SIG-M5 treated with dmso at 0.1 percent for 504 hours (cell line): Measurements from ENCODE around the gene PLXNA2.

Experiments used
- DNase-seq: peaks from one replicate; lab custom pipeline; 2025; ENCODE audit not compliant: unreplicated experiment; lab: John Stamatoyannopoulos, UW

Gene PLXNA2

DNA sequence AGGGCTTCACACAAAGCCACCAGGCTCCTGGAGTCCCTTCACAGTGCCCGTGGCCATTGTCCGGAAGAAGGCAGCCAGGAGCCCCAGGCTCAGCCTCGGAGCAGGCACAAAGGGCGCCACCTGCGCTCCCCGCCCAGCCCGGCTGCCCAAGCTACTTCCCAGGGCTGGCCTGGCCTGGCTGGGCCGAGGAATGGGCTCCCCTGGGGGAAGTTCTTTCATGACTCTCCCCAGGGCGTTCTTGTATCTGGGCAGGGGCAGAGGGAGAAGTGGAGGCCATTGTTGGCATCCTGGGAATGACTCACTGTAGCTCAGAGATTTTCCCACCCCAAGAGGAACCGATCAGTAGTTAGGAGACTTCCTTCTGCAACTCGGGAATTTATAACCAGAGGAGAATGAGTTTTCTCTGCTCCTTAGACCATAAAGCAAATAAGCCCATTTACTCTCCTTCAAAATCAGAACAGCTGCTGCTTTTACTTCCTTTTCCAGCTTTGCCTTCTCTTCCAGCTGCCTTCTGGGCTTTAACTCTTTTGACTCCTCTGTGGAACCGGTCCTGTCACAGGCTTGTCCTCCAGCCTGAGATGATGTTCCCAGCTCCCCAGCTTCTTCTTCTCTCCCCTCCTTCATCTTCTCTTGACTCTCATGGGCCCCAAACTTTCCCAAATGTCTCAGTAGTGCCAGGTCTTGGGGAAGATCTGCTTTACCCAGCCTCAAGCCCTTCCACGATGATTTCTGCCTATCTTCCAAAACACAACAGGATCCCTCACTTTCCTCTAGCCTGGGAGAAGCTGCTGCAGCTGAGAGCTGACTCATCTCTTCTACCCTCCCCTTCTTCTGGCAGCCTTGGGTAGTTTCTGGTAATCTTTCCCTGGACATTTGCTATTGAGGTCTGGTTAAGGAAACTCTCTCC, 214.6 kb downstream of the PLXNA2 start:
- DNase-seq: no peak

DNA sequence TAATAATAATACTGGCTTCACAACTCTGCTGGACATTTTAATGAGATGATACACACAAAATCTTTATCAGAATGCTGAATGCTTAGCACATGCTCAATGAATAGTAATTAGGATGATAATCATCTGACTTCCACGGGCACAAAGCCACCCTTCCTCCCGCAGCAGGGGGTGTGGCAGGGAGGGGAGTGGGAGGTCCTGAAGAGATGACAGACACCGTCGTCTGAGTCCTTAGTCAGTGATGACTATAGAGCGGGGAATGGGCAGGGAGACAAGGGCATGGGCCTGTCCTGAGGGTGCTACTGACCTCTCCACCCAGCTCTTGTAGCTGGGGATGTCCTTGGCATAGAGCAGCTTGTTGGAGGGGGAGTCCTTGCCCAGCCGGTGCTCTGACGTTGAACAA, 215.7 kb downstream of the PLXNA2 start:
- DNase-seq: no peak

GRCh38 chr1:208027861-208028260, 216.3 kb downstream of the PLXNA2 start:
- no peak for DNase-seq

DNA sequence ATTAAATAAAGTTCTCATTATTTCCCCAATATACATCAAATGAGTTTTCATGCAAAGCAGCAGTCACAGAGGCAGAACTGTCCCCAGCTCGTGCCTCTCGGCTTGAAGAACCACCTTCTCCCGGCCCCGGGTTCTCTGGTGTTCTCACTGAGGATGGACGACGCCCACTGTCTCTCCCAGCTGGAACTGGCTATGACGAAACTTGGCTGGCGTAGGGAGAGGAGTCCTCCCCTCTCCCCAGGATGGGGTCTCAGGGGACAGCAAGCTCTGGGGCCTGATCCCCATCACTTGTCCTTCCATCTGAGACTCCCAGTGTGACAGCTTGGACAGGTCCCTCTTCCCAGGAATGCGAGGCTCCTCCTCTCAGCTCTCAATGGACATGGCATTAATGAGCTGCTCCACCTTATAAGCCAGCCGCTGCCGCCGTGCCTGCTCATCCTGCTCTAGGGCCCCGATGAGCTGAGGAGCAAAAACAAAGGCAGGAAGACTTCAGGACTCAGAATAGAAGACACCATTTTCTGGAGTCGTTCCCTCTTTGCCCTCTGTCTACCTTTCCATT, 217.2 kb downstream of the PLXNA2 start:
- no peak for DNase-seq

DNA sequence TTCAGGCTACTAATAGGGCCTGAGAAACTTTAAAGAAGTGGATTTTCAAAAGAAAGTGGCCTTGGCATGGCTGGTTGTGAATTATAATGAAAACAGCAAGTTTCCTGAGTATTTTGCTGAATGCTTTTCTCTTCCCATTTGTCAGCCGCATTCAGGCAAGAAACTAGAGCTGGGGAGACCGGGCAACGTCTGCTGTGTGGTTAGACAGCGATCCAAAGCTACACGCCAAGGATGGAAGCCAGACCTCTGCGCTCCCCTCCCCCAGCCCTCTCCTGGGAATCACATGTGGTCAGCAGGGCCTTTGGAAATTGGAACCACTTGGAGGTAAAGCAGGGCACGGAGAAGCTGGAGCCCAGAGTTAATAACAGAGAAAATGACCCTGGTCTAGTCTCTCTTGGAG, 219.2 kb downstream of the PLXNA2 start:
- no peak for DNase-seq

GRCh38 chr1:208024406-208024805, 219.8 kb downstream of the PLXNA2 start:
- DNase-seq: no peak

- DNase-seq: no peak
These were observed 224.9 kb downstream of the PLXNA2 start for GRCh38 chr1:208019257-208019656.

GRCh38 chr1:208015255-208015654, 228.9 kb downstream of the PLXNA2 start:
- no peak for DNase-seq

- DNase-seq: no peak
These were observed 231.0 kb downstream of the PLXNA2 start for GRCh38 chr1:208013210-208013609.

DNA sequence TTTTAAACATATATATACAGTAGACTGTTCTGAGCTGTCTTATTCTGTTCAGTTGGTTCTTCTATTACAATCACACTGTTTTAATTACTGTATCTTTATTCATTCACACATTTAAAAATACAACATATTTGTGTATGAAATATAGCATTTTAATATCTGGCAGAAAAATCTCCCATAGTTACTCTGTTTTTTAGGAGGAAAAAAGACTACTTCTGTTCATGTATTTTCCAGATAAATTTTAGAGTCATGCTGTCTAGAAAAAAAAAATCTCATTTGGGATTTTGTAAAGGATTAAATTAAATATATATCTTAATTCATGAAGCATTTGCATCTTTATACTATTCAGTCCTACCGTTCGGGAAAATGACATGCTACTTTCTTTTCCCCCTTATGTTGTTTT, 231.5 kb downstream of the PLXNA2 start:
- DNase-seq: no peak

GRCh38 chr1:208010487-208011071, 233.6 kb downstream of the PLXNA2 start:
- no peak for DNase-seq

DNA sequence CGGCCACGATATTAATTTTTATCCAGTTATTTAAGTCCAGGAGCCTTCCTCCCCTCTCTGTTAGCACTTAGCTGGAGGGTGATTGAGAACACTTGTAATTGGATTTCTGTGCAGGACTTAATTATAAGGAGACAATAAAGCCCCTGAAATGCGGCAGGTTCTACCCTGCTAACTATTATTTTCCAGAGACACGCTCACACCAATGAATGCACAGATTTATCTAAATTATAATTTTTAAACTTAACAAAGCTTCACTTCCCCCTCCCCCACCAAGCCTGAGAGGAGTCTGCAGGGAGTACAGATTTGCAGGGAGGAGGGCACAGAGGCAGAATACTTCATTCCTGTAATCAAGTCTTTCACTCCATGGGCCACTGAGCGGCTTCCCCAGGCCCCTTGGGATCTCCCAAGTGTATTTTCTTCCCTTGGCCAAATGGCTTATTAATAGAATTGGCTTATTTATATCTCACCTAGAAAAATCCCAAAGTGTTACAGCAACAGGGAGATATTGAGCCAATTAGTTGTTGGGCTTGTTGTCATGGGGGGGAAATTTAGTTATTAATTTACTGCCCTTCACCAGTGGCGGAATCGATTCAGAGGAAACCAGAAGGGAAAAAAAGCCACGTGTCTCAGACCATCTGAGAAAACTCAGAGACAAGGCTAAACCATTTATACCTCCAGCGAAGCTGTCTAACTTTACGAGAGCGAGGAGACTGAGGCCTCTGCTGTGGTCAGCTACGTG, 234.3 kb downstream of the PLXNA2 start:
- no peak for DNase-seq

GRCh38 chr1:208009303-208009702, 234.9 kb downstream of the PLXNA2 start:
- DNase-seq: no peak

DNA sequence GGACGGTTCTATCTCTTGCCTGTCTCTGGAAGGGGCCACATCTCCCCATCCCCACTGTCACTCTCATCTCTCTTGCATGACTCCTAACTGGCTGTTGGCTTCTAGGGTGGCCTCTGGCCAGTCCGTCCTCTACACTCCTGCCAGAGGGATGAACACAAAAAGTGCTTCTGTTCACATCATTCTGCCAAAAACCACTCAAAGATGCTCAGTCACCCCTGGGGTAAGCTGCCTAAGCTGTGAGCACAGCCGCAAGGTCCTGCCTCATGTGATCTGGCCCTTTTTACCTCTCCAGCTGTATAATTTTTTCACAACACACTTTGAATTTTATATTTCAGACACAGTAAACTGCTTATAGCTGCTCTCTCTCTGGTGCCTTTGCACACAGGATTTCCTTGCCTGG, 235.7 kb downstream of the PLXNA2 start:
- no peak for DNase-seq

DNA sequence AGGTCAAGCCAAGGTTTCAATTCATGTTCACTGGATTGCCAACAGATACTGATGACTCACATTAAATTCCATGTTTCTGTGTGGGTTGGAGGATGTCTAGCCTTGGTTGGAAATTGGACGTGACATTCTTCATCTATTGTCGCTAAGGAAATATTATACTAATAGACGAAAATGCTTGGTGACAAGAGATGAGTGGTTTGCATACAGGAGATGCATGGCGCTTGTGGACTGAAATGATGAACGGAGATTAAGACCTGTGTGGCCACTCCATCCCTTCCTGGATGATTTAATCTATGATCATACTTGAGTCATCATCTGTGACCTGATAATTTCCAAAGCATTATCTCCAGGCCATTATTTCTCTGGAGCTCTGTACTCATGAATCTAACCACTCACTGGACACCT, 236.2 kb downstream of the PLXNA2 start:
- no peak for DNase-seq

DNA sequence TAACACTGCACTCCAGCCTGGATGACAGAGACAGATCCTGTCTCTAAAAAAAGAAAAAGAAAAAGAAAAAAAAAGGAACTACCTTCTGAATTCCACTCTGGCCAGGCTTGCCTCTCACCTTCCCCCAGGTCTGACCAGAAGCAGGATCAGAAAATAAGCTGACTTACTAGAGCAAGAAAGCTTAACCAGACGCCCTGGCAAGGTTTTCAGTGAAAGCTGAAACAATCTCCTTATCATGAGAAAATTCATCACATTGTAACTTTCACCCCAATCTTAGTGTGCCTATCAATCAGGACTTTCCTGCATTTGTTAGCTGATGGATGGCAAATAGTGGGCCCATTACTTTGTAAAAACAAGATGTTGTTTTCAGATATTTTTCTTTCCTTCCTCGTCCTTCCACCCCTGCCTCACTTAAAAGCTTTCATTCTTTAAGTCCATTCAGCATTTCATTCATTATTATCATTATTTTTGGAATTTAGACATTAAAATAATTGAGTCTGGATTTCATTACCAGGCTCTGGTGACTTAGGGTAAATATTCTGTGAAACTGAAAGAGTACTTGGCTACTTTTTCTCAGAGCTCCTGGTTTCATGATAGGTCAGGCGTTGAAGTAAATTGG, 236.8 kb downstream of the PLXNA2 start:
- DNase-seq: no peak

DNA sequence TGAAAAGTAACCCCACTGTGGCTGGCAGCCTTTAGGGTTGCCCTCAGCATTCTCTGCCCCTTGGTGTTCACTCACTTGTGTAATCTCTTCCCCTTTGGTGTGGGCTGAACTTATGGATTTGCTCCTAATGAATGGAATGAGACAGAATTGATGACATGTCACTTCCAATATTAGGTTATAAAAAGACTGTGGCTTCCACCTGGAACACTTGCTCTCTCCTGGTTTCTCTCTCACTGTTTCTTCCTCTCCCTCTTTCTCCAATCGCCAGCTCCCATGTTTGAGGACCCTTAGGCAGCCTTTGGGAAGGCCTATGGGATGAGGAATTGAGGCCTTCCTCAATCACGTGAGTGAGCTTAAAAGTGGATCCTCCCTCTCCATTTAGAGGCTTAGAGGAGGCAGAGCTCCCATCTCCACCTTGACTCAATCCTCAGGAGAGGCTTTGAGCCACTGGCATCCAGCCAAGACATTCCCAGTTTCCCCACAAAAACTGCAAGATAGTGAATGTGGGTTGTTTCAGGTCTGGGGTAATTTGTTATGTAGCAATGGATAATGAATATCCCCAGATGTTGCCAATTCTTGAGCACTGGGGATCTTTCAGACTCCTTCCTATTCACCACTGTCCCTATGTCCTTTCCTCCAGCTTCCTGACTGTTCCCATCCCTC, 237.8 kb downstream of the PLXNA2 start:
- no peak for DNase-seq

DNA sequence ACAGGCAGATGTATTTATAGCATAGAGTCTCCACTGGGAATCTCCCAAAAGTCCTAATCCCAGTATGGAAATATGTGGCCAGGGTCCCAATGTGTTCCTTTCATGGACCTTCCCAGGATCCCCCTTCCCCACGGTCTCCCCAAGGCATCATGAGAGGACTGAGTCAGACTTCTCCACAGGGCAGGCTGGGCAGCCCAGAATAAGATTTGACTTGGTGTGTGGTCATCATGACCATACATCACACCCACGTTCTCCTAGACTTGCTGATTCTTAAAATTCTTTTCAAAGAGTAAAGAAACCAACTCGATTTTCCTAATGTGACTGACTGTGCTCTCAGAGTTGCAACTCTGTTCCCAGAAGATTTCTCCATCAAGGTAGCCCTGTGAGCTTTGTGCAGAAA, 239.3 kb downstream of the PLXNA2 start:
- no peak for DNase-seq

DNA sequence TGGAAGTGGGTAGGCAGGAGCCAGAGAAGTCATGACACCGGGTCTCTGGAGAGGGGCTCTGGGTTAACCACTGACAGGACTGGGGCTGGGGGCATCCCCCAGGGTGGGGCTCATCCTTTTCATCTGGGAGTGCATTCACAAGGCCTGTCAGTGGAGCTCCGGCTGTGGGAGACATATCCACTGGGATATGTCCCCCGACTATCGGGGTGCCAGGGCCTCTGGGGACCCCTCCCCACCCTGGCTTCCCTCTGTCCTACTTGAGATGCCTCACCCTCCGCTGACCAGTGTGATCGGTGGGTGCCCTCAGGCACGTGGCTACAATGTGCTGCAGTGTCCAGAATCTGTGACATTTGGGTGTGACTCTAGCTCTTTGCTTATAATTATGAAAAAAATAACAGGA, 240.9 kb downstream of the PLXNA2 start:
- no peak for DNase-seq

DNA sequence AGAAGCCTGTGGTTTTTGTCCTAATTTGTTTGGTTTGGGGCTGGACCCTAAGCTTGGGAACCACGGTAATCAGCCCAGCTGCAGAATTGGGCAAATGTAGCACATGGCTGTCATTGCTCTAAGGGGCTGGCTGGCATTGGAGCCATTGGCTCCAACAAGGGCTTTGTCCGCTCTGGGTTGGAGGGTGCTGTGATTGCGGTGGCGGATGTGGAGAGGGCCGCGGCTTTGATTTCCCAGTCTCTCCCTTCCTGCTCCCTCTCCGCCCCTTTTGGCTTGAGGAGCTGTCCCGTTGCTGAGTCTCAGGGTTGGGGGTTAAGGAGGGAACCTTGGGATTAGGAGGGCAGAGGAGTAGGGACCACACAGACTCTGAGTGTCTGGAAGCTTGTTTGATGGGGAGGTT, 241.5 kb downstream of the PLXNA2 start:
- DNase-seq: no peak

DNA sequence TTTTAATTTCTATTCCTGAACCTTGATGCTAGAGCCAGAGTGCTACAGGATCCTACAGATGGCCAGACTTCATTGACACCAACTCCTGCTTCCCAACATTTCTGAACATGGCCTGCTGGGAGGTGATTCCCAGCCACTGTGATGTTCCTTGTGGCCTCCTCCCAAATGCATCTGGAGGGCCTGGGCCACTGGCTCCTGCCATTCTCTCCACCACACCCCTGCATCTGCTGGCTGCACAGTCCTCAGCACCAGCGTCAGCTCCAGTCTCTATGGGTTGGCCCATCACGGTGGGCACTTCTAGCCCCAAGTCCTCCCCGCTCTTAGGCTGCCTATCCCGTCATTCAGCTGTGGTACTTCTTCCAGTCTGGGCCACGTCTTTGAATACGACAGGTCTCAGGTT, 242.1 kb downstream of the PLXNA2 start:
- no peak for DNase-seq
